ENCODE data around the gene PDIA6. TPM values are rescaled to one million over a fixed set of nuclear protein-coding genes. Genes with fewer than 3 reads are reported as not detected.

Gene PDIA6
- total RNA-seq, 1 experiment from 2014 or later, result 314 TPM

DNA sequence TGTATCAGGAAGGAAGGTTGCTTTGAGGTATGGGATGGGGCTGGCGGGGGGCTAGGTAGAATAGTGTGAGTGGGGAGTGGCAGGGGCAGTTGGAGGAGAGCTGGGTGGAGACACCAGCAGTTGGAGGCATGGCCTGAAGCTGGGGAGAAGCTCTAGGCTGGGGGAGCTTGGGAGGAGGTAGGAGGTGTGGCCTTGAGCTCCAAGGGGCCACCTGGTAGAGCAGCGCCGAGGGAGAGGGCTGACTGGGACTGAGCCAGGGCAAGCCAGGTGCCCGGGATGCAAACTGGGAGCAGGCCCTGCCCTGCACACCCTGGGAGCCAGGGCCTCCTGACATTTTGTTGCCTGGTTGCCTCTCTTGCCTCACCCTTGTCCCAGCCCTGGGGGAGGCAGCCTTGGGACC is 33.1 kb upstream of the PDIA6 start:
- ChIA-PET CTCF (no interaction called here), POLR2A (ENCODE audit: low non-redundant PET) (no interaction called here)
- intact Hi-C loops (cut with micrococcal nuclease; ENCODE audit: unreplicated experiment), result no loop called here

DNA sequence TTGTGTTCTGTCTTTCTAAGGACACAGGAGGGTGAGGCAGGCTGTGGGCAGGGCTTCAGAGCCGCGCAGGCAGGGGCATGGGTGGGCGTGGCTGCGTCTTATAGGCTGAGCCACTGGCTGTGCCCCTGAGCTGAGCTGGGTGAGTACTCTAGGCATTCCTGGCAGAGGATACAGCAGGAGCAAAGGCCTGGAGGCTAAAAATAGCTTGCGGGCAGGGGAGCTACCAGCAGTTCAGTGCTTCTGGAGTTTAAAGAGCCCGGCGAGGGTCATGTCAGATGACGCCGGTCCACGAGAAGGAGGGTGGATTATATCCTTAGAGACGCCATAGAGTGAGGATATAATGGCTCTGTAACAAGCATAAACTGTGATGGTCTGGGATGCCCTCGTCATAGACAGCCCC is 31.5 kb upstream of the PDIA6 start:
- no peaks in the 10 kb centered on the region for H3K27me3 ChIP-seq (replicated peaks; ENCODE audit: insufficient read depth, low read depth, low read length, poor library complexity)
- no peaks in the 10 kb centered on the region for H3K36me3 ChIP-seq (ENCODE audit: insufficient read depth, low read length, poor library complexity, severe bottlenecking)
- intact Hi-C loops (cut with micrococcal nuclease; ENCODE audit: unreplicated experiment), result no loop called here
- ChIA-PET CTCF (interaction anchor here (1.1 kb wide), 1 partner anchor 9 kb away, joined by 14 read pairs; no protein-coding TSS in a partner anchor), POLR2A (ENCODE audit: low non-redundant PET) (no interaction called here)
- no TSS peak for BruUV-seq (replicated peaks)
- no peak overlapping the region for H3K4me3 ChIP-seq (ENCODE audit: low read depth, low read length, poor library complexity, severe bottlenecking)
- DNase-seq (ENCODE audit: low spot score), result peak; percentile 78
- H3K4me1 ChIP-seq (ENCODE audit: insufficient read depth, low read length, poor library complexity, severe bottlenecking), result no peaks in the 10 kb centered on the region
- H3K27ac ChIP-seq (ENCODE audit: low read depth, low read length, poor library complexity, severe bottlenecking), result no peak overlapping the region
- TF ChIP-seq EZH2 (IDR thresholded peaks at IDR 0.05; ENCODE audit: borderline replicate concordance, low read depth, low read length, poor library complexity, severe bottlenecking) (no peak), CTCF (conservative IDR thresholded peaks at IDR 0.05; ENCODE audit: low read depth, low read length) (no peak)
- H3K9me3 ChIP-seq (ENCODE audit: low read depth, low read length, poor library complexity, severe bottlenecking), result peaks cover 10% of the 10 kb centered on the region

More for the DNA sequence above, 33.1 kb upstream of the PDIA6 start:
- Histone ChIP-seq H3K9me3 (ENCODE audit: low read depth, low read length, poor library complexity, severe bottlenecking) (peaks cover 10% of the 10 kb centered on the region), H3K27me3 (replicated peaks; ENCODE audit: insufficient read depth, low read depth, low read length, poor library complexity) (no peaks in the 10 kb centered on the region), H3K27ac (ENCODE audit: low read depth, low read length, poor library complexity, severe bottlenecking) (no peak overlapping the region), H3K4me3 (ENCODE audit: low read depth, low read length, poor library complexity, severe bottlenecking) (no peak overlapping the region), H3K4me1 (ENCODE audit: insufficient read depth, low read length, poor library complexity, severe bottlenecking) (no peaks in the 10 kb centered on the region), H3K36me3 (ENCODE audit: insufficient read depth, low read length, poor library complexity, severe bottlenecking) (no peaks in the 10 kb centered on the region)
- TF ChIP-seq EZH2 (IDR thresholded peaks at IDR 0.05; ENCODE audit: borderline replicate concordance, low read depth, low read length, poor library complexity, severe bottlenecking) (no peak), CTCF (conservative IDR thresholded peaks at IDR 0.05; ENCODE audit: low read depth, low read length) (no peak)
- BruUV-seq (replicated peaks), result no TSS peak
- no peak for DNase-seq (ENCODE audit: low spot score)

DNA sequence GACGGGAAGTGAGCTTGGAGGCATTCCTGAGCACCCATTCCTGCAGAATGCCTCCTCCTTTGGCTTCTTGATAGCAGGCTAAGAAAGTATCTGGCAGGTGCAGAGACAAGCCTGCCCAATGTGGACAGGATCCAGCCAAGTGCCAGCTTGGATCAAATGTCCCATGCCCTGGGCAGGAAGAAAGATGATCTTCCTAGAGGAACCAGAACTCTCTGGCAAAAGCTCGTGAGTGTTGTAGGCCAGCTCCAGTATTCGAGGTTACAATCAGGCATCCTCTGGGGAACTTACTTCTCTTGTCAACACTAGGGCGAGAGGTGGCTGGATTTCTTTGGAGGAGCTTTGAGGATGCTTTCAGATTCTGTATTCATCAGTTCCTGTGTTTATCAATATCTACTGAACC is 29.9 kb upstream of the PDIA6 start:
- Histone ChIP-seq H3K36me3 (ENCODE audit: insufficient read depth, low read length, poor library complexity, severe bottlenecking) (no peaks in the 10 kb centered on the region), H3K9me3 (ENCODE audit: low read depth, low read length, poor library complexity, severe bottlenecking) (peaks cover 10% of the 10 kb centered on the region), H3K27me3 (replicated peaks; ENCODE audit: insufficient read depth, low read depth, low read length, poor library complexity) (no peaks in the 10 kb centered on the region), H3K27ac (ENCODE audit: low read depth, low read length, poor library complexity, severe bottlenecking) (no peak overlapping the region), H3K4me3 (ENCODE audit: low read depth, low read length, poor library complexity, severe bottlenecking) (no peak overlapping the region), H3K4me1 (ENCODE audit: insufficient read depth, low read length, poor library complexity, severe bottlenecking) (no peaks in the 10 kb centered on the region)
- ChIA-PET CTCF (no interaction called here), POLR2A (ENCODE audit: low non-redundant PET) (no interaction called here)
- no peak for DNase-seq (ENCODE audit: low spot score)
- BruUV-seq (replicated peaks), result no TSS peak
- intact Hi-C loops (cut with micrococcal nuclease; ENCODE audit: unreplicated experiment), result no loop called here
- no peak for TF ChIP-seq EZH2 (IDR thresholded peaks at IDR 0.05; ENCODE audit: borderline replicate concordance, low read depth, low read length, poor library complexity, severe bottlenecking)
- no peak for TF ChIP-seq CTCF (conservative IDR thresholded peaks at IDR 0.05; ENCODE audit: low read depth, low read length)

Measured in A673 (cell line).